HCT116 (cell line): ENCODE results near the gene NSUN2. TPM values are rescaled to one million over a fixed set of nuclear protein-coding genes. Genes with fewer than 3 reads are reported as not detected.

ENCODE experiments used
- ATAC-seq: fragments of 200-7000 bp; cut with Tn5 transposase; 2 replicates; pipeline ENCODE4 v1.9.1; 2020; ENCODE audit warnings: mild to moderate bottlenecking, moderate library complexity
- BruUV-seq: library from RNA; stranded (reverse); fragments of 400-500 nt; replicated peaks from 2 replicates; lab custom pipeline; 2021; lab: Mats Ljungman, UMichigan
- CTCF ChIA-PET: fragments of 300-600 bp; sonication (Branson Sonifier 250); formaldehyde crosslinking; loops from one replicate; lab custom pipeline; 2021; ENCODE audit warnings: antibody characterized with exemption; lab: Charles Lee
- POLR2A ChIA-PET: fragments of 300-600, 350-600 bp; sonication (Branson Sonifier 250); formaldehyde crosslinking; loops from one replicate; lab custom pipeline; 2021; ENCODE audit warnings: antibody characterized with exemption; lab: Charles Lee
- RAD21 ChIA-PET, 2 experiments: fragments of 300-600 bp; sonication (Branson Sonifier 250); formaldehyde crosslinking; loops; one replicate each; lab custom pipeline; 2023; ENCODE audit warnings: low total read pairs in 2 of 2; ENCODE audit not compliant: uncharacterized antibody in 2 of 2, unreplicated experiment in 2 of 2, low non-redundant PET in 1 of 2; lab: Charles Lee
- DNase-seq: peaks from one replicate; pipeline ENCODE4 v3.0.0-alpha.2; 2010; ENCODE audit warnings: low read depth, low spot score
- H2AFZ ChIP-seq: fragments of 200-600 bp; shearing (Covaris generic), sonication (generic); 2 replicates; pipeline ENCODE4 v1.6.1; 2017; ENCODE audit warnings: low read depth, mixed run types, mixed read lengths, antibody characterized with exemption, low read length; ENCODE audit not compliant: poor library complexity, severe bottlenecking
- H3K27ac ChIP-seq: 2 replicates; pipeline ENCODE4 v1.5.1; 2012; ENCODE audit warnings: low read depth, low read length
- H3K27me3 ChIP-seq: fragments of 200-600 bp; sonication (generic); 2 replicates; pipeline ENCODE4 v1.6.1; 2016; ENCODE audit warnings: mixed run types, low read length, mixed read lengths; ENCODE audit not compliant: insufficient read depth
- H3K36me3 ChIP-seq, 2 experiments: fragments of 200-500 bp in 1 of 2; fragments of 200-600 bp in 1 of 2; sonication (Bioruptor generic) in 1 of 2; sonication (generic) in 1 of 2; 2 replicates each; pipeline versions ENCODE4 v1.5.1 to v1.6.1; 2014 to 2016; ENCODE audit warnings: low read length in 2 of 2, inconsistent platforms in 1 of 2, mixed read lengths in 1 of 2, mixed run types in 1 of 2; ENCODE audit not compliant: insufficient read depth in 2 of 2, control insufficient read depth in 1 of 2
- H3K4me1 ChIP-seq, 2 experiments: fragments of 200-600 bp in 1 of 2; sonication (generic) in 1 of 2; 2 replicates each; pipeline versions ENCODE4 v1.5.1 to v1.6.1; 2012 to 2017; ENCODE audit warnings: low read length in 2 of 2, inconsistent platforms in 1 of 2, mild to moderate bottlenecking in 1 of 2, mixed read lengths in 1 of 2, mixed run types in 1 of 2, moderate library complexity in 1 of 2; ENCODE audit not compliant: insufficient read depth in 2 of 2, control insufficient read depth in 1 of 2
- H3K4me2 ChIP-seq: fragments of 200-600 bp; sonication (generic); 2 replicates; pipeline ENCODE4 v1.6.1; 2017; ENCODE audit warnings: mixed run types, low read length, mixed read lengths
- H3K4me3 ChIP-seq, 2 experiments: fragments of 200-600 bp in 1 of 2; sonication (generic) in 1 of 2; replicated peaks in 1 of 2; 2 replicates each; pipeline ENCODE4 v1.5.1; 2011 to 2016; ENCODE audit warnings: low read length in 2 of 2, control low read depth in 1 of 2, low read depth in 1 of 2, mild to moderate bottlenecking in 1 of 2, mixed read lengths in 1 of 2, mixed run types in 1 of 2
- H3K79me2 ChIP-seq: fragments of 200-600 bp; sonication (generic); 2 replicates; pipeline ENCODE4 v1.6.1; 2017; ENCODE audit warnings: mild to moderate bottlenecking, mixed run types, low read length, moderate library complexity, mixed read lengths; ENCODE audit not compliant: insufficient read depth
- H3K9ac ChIP-seq: fragments of 200-600 bp; sonication (generic); 2 replicates; pipeline ENCODE4 v1.6.1; 2016; ENCODE audit warnings: low read length, mixed read lengths
- H3K9me2 ChIP-seq: fragments of 200-600 bp; sonication (generic), shearing (Covaris generic); 2 replicates; pipeline ENCODE4 v1.6.1; 2017; ENCODE audit warnings: mixed run types, mild to moderate bottlenecking, moderate library complexity; ENCODE audit not compliant: insufficient read depth
- H3K9me3 ChIP-seq, 2 experiments: fragments of 200-500 bp in 1 of 2; fragments of 200-600 bp in 1 of 2; sonication (Bioruptor generic) in 1 of 2; sonication (generic) in 1 of 2; 2 replicates each; pipeline ENCODE4 v1.6.1; 2014 to 2017; ENCODE audit warnings: low read length in 2 of 2, mixed read lengths in 2 of 2, inconsistent platforms in 1 of 2, low read depth in 1 of 2, mild to moderate bottlenecking in 1 of 2, mixed run types in 1 of 2, moderate library complexity in 1 of 2; ENCODE audit not compliant: control insufficient read depth in 1 of 2, insufficient read depth in 1 of 2
- H4K20me1 ChIP-seq: fragments of 200-600 bp; sonication (generic), shearing (Covaris generic); 2 replicates; pipeline ENCODE4 v1.6.1; 2017; ENCODE audit warnings: mixed run types, mild to moderate bottlenecking, moderate library complexity; ENCODE audit not compliant: insufficient read depth
- CBX3 ChIP-seq: IDR thresholded peaks from 2 replicates; pipeline ENCODE4 v1.6.1; 2012; ENCODE audit warnings: low read depth
- CEBPB ChIP-seq: IDR thresholded peaks from 2 replicates; pipeline ENCODE4 v1.6.1; 2012; ENCODE audit warnings: low read depth
- EGR1 ChIP-seq: IDR thresholded peaks from 2 replicates; pipeline ENCODE4 v1.6.1; 2012; ENCODE audit warnings: low read depth
- EZH2 ChIP-seq: fragments of 200-600 bp; sonication (generic); IDR thresholded peaks from 2 replicates; pipeline ENCODE4 v1.6.1; 2017; ENCODE audit warnings: antibody characterized with exemption, mixed run types
- EZH2phosphoT487 ChIP-seq: fragments of 200-600 bp; IDR thresholded peaks from 2 replicates; pipeline ENCODE4 v1.6.1; 2018; ENCODE audit warnings: antibody characterized with exemption, borderline replicate concordance
- FOSL1 ChIP-seq: IDR thresholded peaks from 2 replicates; pipeline ENCODE4 v1.6.1; 2012; ENCODE audit warnings: low read depth
- JUND ChIP-seq: IDR thresholded peaks from 2 replicates; pipeline ENCODE4 v1.6.1; 2012
- POLR2AphosphoS5 ChIP-seq: IDR thresholded peaks from 2 replicates; pipeline ENCODE4 v1.6.1; 2011; ENCODE audit warnings: mild to moderate bottlenecking, low read depth, low read length, moderate library complexity
- RAD21 ChIP-seq: IDR thresholded peaks from 2 replicates; pipeline ENCODE4 v1.6.1; 2012; ENCODE audit warnings: low read depth, mild to moderate bottlenecking
- SIN3A ChIP-seq: IDR thresholded peaks from 2 replicates; pipeline ENCODE4 v1.6.1; 2012; ENCODE audit warnings: low read depth
- SP1 ChIP-seq: IDR thresholded peaks from 2 replicates; pipeline ENCODE4 v1.6.1; 2012; ENCODE audit warnings: low read depth
- TCF7L2 ChIP-seq: IDR thresholded peaks from 2 replicates; pipeline ENCODE4 v1.7.0; 2011; ENCODE audit warnings: borderline replicate concordance, inconsistent platforms; ENCODE audit not compliant: insufficient read depth, insufficient read length; ENCODE audit errors: extremely low read depth
- YY1 ChIP-seq: IDR thresholded peaks from 2 replicates; pipeline ENCODE4 v1.6.1; 2011; ENCODE audit warnings: low read length, low read depth, moderate library complexity, mild to moderate bottlenecking; ENCODE audit not compliant: insufficient replicate concordance; ENCODE audit errors: extremely low read depth
- ZFX ChIP-seq: fragments of 450-650 bp; IDR thresholded peaks from 2 replicates; pipeline ENCODE4 v1.6.1; 2017
- intact Hi-C: fragments of 100-400 bp; cut with micrococcal nuclease; formaldehyde crosslinking; loops from 2 replicates; pipeline ENCODE4 v1.10.0; 2022
- total RNA-seq: library from RNA; stranded (reverse); gene quantifications from one replicate; pipeline ENCODE4 v1.2.1, GENCODE V29; 2021; ENCODE audit not compliant: unreplicated experiment
- TF ChIP-seq, protein P1 (sequence below): IDR thresholded peaks from 2 replicates; pipeline ENCODE4 v1.6.1; 2011; ENCODE audit warnings: mild to moderate bottlenecking, low read length, moderate library complexity; ENCODE audit not compliant: insufficient replicate concordance; ENCODE audit errors: extremely low read depth
- TF ChIP-seq, protein P2 (sequence below), 3 experiments: fragments of 200-600 bp in 1 of 3; sonication (generic) in 1 of 3; IDR thresholded peaks in 2 of 3; conservative IDR thresholded peaks in 1 of 3; 2 replicates each; pipeline ENCODE4 v1.5.1; 2012 to 2017; ENCODE audit warnings: low read depth in 2 of 3, low read length in 2 of 3, antibody characterized with exemption in 1 of 3, borderline replicate concordance in 1 of 3, control low read depth in 1 of 3, mild to moderate bottlenecking in 1 of 3, mixed read lengths in 1 of 3, mixed run types in 1 of 3, moderate library complexity in 1 of 3; ENCODE audit not compliant: insufficient read depth in 1 of 3
- TF ChIP-seq, protein P3 (sequence below): IDR thresholded peaks from 2 replicates; pipeline ENCODE4 v1.6.1; 2012
- TF ChIP-seq, protein P4 (sequence below): IDR thresholded peaks from 2 replicates; pipeline ENCODE4 v1.6.1; 2012; ENCODE audit warnings: low read depth

NSUN2 gene
- total RNA-seq, 1 experiment from 2014 or later: 101 TPM

DNA sequence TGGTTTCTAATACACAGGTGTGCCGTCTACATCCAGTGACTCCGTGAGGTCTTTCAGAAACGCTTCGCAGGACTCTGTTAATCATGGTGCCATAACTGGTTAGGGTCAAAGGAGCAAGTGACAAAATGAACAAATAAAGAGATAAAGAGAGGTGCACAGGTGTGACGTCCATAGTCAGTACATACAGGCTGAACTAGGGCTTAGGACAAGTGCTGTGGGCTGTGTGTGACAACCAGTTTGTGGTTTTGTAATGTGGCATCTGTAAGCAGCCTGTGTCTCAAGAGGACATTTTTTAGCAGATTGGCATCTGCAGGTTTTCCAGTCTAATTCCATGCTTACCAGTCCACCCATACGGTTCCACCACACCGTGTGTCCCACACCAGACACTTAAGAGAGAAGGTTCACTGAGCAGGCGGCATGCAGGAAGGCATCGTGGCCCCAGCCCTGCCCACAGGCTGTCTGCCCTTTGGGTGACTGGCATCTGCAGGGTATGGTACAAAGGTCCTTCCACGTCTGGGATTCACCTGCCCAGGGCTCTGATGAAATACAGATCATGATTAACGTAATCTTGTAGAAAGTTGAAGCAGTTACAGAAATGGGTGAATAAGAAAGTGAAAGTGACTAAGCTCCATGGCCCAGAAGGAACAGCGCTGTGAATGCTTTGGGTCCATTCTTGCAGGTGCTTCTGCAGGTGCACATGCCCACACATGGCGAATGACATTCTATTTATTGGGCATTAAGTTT is 27.3 kb upstream of the NSUN2 start:
- RAD21 ChIA-PET: no interaction called here
- ATAC-seq: no peak
- POLR2A ChIA-PET: no interaction called here

More for the DNA sequence above, 27.3 kb upstream of the NSUN2 start:
- TF ChIP-seq YY1 (no peak), POLR2AphosphoS5 (no peak), EZH2 (no peak), SP1 (no peak), FOSL1 (no peak), TCF7L2 (no peak), JUND (no peak), EZH2phosphoT487 (no peak), CBX3 (no peak), CEBPB (no peak), SIN3A (no peak), ZFX (no peak), EGR1 (no peak), RAD21 (no peak)
- TF ChIP-seq, protein P1, sequence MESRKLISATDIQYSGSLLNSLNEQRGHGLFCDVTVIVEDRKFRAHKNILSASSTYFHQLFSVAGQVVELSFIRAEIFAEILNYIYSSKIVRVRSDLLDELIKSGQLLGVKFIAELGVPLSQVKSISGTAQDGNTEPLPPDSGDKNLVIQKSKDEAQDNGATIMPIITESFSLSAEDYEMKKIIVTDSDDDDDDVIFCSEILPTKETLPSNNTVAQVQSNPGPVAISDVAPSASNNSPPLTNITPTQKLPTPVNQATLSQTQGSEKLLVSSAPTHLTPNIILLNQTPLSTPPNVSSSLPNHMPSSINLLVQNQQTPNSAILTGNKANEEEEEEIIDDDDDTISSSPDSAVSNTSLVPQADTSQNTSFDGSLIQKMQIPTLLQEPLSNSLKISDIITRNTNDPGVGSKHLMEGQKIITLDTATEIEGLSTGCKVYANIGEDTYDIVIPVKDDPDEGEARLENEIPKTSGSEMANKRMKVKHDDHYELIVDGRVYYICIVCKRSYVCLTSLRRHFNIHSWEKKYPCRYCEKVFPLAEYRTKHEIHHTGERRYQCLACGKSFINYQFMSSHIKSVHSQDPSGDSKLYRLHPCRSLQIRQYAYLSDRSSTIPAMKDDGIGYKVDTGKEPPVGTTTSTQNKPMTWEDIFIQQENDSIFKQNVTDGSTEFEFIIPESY: no peak
- TF ChIP-seq, protein P2, sequence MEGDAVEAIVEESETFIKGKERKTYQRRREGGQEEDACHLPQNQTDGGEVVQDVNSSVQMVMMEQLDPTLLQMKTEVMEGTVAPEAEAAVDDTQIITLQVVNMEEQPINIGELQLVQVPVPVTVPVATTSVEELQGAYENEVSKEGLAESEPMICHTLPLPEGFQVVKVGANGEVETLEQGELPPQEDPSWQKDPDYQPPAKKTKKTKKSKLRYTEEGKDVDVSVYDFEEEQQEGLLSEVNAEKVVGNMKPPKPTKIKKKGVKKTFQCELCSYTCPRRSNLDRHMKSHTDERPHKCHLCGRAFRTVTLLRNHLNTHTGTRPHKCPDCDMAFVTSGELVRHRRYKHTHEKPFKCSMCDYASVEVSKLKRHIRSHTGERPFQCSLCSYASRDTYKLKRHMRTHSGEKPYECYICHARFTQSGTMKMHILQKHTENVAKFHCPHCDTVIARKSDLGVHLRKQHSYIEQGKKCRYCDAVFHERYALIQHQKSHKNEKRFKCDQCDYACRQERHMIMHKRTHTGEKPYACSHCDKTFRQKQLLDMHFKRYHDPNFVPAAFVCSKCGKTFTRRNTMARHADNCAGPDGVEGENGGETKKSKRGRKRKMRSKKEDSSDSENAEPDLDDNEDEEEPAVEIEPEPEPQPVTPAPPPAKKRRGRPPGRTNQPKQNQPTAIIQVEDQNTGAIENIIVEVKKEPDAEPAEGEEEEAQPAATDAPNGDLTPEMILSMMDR (IDR thresholded peaks at IDR 0.05 in 2 of 3, conservative IDR thresholded peaks at IDR 0.05 in 1 of 3; ENCODE audit: borderline replicate concordance in 1 of 3, insufficient read depth in 1 of 3, low read depth in 2 of 3, low read length in 2 of 3): no peak
- TF ChIP-seq, protein P3, sequence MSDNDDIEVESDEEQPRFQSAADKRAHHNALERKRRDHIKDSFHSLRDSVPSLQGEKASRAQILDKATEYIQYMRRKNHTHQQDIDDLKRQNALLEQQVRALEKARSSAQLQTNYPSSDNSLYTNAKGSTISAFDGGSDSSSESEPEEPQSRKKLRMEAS: no peak
- TF ChIP-seq, protein P4, sequence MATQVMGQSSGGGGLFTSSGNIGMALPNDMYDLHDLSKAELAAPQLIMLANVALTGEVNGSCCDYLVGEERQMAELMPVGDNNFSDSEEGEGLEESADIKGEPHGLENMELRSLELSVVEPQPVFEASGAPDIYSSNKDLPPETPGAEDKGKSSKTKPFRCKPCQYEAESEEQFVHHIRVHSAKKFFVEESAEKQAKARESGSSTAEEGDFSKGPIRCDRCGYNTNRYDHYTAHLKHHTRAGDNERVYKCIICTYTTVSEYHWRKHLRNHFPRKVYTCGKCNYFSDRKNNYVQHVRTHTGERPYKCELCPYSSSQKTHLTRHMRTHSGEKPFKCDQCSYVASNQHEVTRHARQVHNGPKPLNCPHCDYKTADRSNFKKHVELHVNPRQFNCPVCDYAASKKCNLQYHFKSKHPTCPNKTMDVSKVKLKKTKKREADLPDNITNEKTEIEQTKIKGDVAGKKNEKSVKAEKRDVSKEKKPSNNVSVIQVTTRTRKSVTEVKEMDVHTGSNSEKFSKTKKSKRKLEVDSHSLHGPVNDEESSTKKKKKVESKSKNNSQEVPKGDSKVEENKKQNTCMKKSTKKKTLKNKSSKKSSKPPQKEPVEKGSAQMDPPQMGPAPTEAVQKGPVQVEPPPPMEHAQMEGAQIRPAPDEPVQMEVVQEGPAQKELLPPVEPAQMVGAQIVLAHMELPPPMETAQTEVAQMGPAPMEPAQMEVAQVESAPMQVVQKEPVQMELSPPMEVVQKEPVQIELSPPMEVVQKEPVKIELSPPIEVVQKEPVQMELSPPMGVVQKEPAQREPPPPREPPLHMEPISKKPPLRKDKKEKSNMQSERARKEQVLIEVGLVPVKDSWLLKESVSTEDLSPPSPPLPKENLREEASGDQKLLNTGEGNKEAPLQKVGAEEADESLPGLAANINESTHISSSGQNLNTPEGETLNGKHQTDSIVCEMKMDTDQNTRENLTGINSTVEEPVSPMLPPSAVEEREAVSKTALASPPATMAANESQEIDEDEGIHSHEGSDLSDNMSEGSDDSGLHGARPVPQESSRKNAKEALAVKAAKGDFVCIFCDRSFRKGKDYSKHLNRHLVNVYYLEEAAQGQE: no peak
- Histone ChIP-seq H4K20me1 (no peaks in the 10 kb centered on the region), H3K4me1 (no peaks in the 10 kb centered on the region), H3K36me3 (peaks cover 18 to 25% of the 10 kb centered on the region in 2 experiments), H3K9me3 (peaks cover 6 to 13% of the 10 kb centered on the region in 2 experiments; a peak in 2 of 4 replicates), H3K9ac (no peak overlapping the region), H3K4me2 (no peak overlapping the region), H3K9me2 (no peaks in the 10 kb centered on the region), H3K4me3 (no peak overlapping the region), H3K27ac (no peak overlapping the region), H3K79me2 (no peaks in the 10 kb centered on the region), H3K27me3 (no peaks in the 10 kb centered on the region), H2AFZ (no peak overlapping the region)
- no peak for DNase-seq
- intact Hi-C loops: no loop called here
- CTCF ChIA-PET: no interaction called here
- BruUV-seq: no TSS peak
